Neural progenitor cell (in vitro differentiated cells): ENCODE measurements around the gene PTPRR. TPM values are rescaled to one million over a fixed set of nuclear protein-coding genes. Genes with fewer than 3 reads are reported as not detected.

Source experiments
- DNase-seq: peaks from one replicate; pipeline ENCODE4 v3.0.0-alpha.2; 2016; ENCODE audit warnings: low spot score
- H2AFZ ChIP-seq: fragments of 200-600 bp; sonication (generic); replicated peaks from 2 replicates; pipeline ENCODE4 v1.6.1; 2016; ENCODE audit warnings: antibody characterized with exemption
- H3F3A ChIP-seq: fragments of 200-600 bp; sonication (generic); 2 replicates; pipeline ENCODE4 v1.6.1; 2016; ENCODE audit warnings: antibody characterized with exemption, low read depth
- H3K27ac ChIP-seq: fragments of 200-600 bp; sonication (generic); 2 replicates; pipeline ENCODE4 v1.5.1; 2016; ENCODE audit warnings: mild to moderate bottlenecking
- H3K27me3 ChIP-seq: fragments of 200-600 bp; sonication (generic); 2 replicates; pipeline ENCODE4 v1.6.1; 2016; ENCODE audit warnings: mild to moderate bottlenecking, moderate library complexity
- H3K36me3 ChIP-seq: fragments of 200-600 bp; sonication (generic); 2 replicates; pipeline ENCODE4 v1.5.1; 2016
- H3K4me1 ChIP-seq: fragments of 200-600 bp; sonication (generic); 2 replicates; pipeline ENCODE4 v1.6.1; 2016; ENCODE audit warnings: mixed run types
- H3K4me2 ChIP-seq: fragments of 200-600 bp; sonication (generic); 2 replicates; pipeline ENCODE4 v1.6.1; 2016
- H3K4me3 ChIP-seq: fragments of 200-600 bp; sonication (generic); 2 replicates; pipeline ENCODE4 v1.5.1; 2016
- H3K79me2 ChIP-seq: fragments of 200-600 bp; sonication (generic); 2 replicates; pipeline ENCODE4 v1.6.1; 2016; ENCODE audit warnings: low read depth
- H3K9ac ChIP-seq: fragments of 200-600 bp; sonication (generic); 2 replicates; pipeline ENCODE4 v1.6.1; 2016
- H3K9me3 ChIP-seq: fragments of 200-600 bp; sonication (generic); 2 replicates; pipeline ENCODE4 v1.5.1; 2016; ENCODE audit warnings: low read depth
- H4K20me1 ChIP-seq: fragments of 200-600 bp; sonication (generic); 2 replicates; pipeline ENCODE4 v1.6.1; 2016; ENCODE audit warnings: low read depth
- H3K27ac Mint-ChIP-seq: 3 replicates; pipeline ENCODE4 v1.8.0; 2021; ENCODE audit warnings: mixed read lengths
- H3K27me3 Mint-ChIP-seq: 2 replicates; pipeline ENCODE4 v1.8.0; 2022; ENCODE audit warnings: low read depth, mild to moderate bottlenecking, inconsistent platforms, moderate library complexity, mixed read lengths; ENCODE audit not compliant: insufficient read depth
- H3K36me3 Mint-ChIP-seq: 3 replicates; pipeline ENCODE4 v1.8.0; 2021; ENCODE audit warnings: mixed read lengths
- H3K4me1 Mint-ChIP-seq: 3 replicates; pipeline ENCODE4 v1.8.0; 2021; ENCODE audit warnings: mixed read lengths
- H3K4me3 Mint-ChIP-seq: 3 replicates; pipeline ENCODE4 v1.8.0; 2021; ENCODE audit warnings: mild to moderate bottlenecking, moderate library complexity, mixed read lengths
- H3K9me3 Mint-ChIP-seq: 3 replicates; pipeline ENCODE4 v1.8.0; 2020; ENCODE audit warnings: mixed read lengths
- EZH2 ChIP-seq: fragments of 200-600 bp; sonication (generic); IDR thresholded peaks from 2 replicates; pipeline ENCODE4 v1.6.1; 2017; ENCODE audit warnings: antibody characterized with exemption, mild to moderate bottlenecking, moderate library complexity
- EZH2phosphoT487 ChIP-seq: fragments of 200-600 bp; sonication (generic); IDR thresholded peaks from 2 replicates; pipeline ENCODE4 v1.6.1; 2017; ENCODE audit warnings: antibody characterized with exemption
- total RNA-seq: library from RNA; depleted of rRNA; stranded (reverse); fragments of >200 nt; gene quantifications from 2 replicates; pipeline ENCODE4 v1.2.3, GENCODE V29; 2015; ENCODE audit warnings: low replicate concordance
- TF ChIP-seq, protein P1 (sequence below): fragments of 200-600 bp; sonication (generic); IDR thresholded peaks from 2 replicates; pipeline ENCODE4 v1.5.1; 2017; ENCODE audit warnings: antibody characterized with exemption, mild to moderate bottlenecking

PTPRR gene
- total RNA-seq, 1 donor from 2014 or later: not detected

GRCh38 chr12:70933133-70933532, 12.6 kb upstream of the PTPRR start:
- no peak overlapping the region for H3K4me3 ChIP-seq
- H3K4me2 ChIP-seq: no peak overlapping the region
- no peaks in the 10 kb centered on the region for H3K9me3 Mint-ChIP-seq
- peaks cover 14% of the 10 kb centered on the region for H3K4me1 Mint-ChIP-seq
- H3K79me2 ChIP-seq: no peaks in the 10 kb centered on the region
- no peaks in the 10 kb centered on the region for H3K4me1 ChIP-seq
- H3F3A ChIP-seq: no peaks in the 10 kb centered on the region
- no peak overlapping the region for H2AFZ ChIP-seq
- TF ChIP-seq EZH2phosphoT487 (no peak), EZH2 (no peak)
- TF ChIP-seq, protein P1, sequence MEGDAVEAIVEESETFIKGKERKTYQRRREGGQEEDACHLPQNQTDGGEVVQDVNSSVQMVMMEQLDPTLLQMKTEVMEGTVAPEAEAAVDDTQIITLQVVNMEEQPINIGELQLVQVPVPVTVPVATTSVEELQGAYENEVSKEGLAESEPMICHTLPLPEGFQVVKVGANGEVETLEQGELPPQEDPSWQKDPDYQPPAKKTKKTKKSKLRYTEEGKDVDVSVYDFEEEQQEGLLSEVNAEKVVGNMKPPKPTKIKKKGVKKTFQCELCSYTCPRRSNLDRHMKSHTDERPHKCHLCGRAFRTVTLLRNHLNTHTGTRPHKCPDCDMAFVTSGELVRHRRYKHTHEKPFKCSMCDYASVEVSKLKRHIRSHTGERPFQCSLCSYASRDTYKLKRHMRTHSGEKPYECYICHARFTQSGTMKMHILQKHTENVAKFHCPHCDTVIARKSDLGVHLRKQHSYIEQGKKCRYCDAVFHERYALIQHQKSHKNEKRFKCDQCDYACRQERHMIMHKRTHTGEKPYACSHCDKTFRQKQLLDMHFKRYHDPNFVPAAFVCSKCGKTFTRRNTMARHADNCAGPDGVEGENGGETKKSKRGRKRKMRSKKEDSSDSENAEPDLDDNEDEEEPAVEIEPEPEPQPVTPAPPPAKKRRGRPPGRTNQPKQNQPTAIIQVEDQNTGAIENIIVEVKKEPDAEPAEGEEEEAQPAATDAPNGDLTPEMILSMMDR: no peak
- no peaks in the 10 kb centered on the region for H3K9me3 ChIP-seq
- H4K20me1 ChIP-seq: no peaks in the 10 kb centered on the region
- H3K27ac ChIP-seq: no peak overlapping the region
- H3K27ac Mint-ChIP-seq: no peak overlapping the region
- no peak overlapping the region for H3K4me3 Mint-ChIP-seq
- H3K36me3 ChIP-seq: no peaks in the 10 kb centered on the region
- DNase-seq: no peak
- H3K36me3 Mint-ChIP-seq: peaks cover 1% of the 10 kb centered on the region
- H3K27me3 Mint-ChIP-seq: no peaks in the 10 kb centered on the region
- H3K9ac ChIP-seq: no peak overlapping the region
- H3K27me3 ChIP-seq: no peaks in the 10 kb centered on the region

DNA sequence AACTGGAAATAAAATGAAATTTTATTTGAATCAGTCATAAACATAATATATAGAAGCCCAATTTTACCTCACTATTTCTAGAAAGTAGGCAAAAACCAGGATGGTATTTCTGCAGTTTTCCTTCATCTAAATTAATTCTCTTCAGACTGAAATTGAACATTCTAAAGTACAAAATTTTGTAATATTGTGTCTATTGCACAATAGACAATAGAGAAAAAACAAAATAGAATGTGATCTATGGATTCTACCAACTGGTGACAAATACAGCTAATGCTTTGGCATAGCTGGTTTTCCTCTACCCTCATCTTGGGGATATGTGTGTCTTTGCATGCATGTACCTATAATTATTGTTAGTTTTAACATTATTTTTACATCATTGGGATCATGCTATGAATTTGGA, 8.5 kb upstream of the PTPRR start:
- Mint-ChIP-seq H3K36me3 (no peaks in the 10 kb centered on the region), H3K9me3 (no peaks in the 10 kb centered on the region), H3K27me3 (no peaks in the 10 kb centered on the region), H3K4me1 (no peaks in the 10 kb centered on the region), H3K4me3 (no peak overlapping the region), H3K27ac (no peak overlapping the region)
- no peak overlapping the region for H3K9ac ChIP-seq
- no peak for DNase-seq
- TF ChIP-seq, protein P1: no peak
- H4K20me1 ChIP-seq: no peaks in the 10 kb centered on the region
- H3K36me3 ChIP-seq: no peaks in the 10 kb centered on the region
- no peak overlapping the region for H3K4me3 ChIP-seq
- no peak overlapping the region for H2AFZ ChIP-seq
- H3K4me2 ChIP-seq: no peak overlapping the region
- no peaks in the 10 kb centered on the region for H3K27me3 ChIP-seq
- H3K4me1 ChIP-seq: no peaks in the 10 kb centered on the region
- H3K79me2 ChIP-seq: no peaks in the 10 kb centered on the region
- no peaks in the 10 kb centered on the region for H3F3A ChIP-seq
- no peak overlapping the region for H3K27ac ChIP-seq
- no peaks in the 10 kb centered on the region for H3K9me3 ChIP-seq

DNA sequence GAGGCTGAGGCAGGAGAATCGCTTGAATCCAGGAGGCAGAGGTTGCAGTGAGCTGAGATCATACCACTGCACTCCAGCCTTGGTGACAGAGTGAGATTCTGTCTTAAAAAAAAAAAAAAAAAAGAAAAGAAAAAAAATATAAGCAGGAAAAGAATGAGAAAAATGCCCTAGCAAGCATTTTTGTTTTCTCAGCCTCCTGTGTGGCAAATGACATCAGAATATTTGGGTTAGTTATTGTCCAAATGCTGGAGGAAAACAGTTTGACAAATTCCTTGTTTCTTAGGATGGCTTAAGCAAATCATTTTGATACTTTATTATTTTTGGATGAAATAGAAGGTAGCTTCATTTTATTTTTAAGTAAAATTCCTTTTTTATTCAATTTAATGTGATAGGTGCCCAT, 7.5 kb upstream of the PTPRR start:
- Histone ChIP-seq H4K20me1 (no peaks in the 10 kb centered on the region), H3K9me3 (no peaks in the 10 kb centered on the region), H3K27me3 (no peaks in the 10 kb centered on the region), H3K27ac (no peak overlapping the region), H3K79me2 (no peaks in the 10 kb centered on the region), H3F3A (no peaks in the 10 kb centered on the region), H3K4me3 (no peak overlapping the region), H3K36me3 (no peaks in the 10 kb centered on the region), H3K4me2 (no peak overlapping the region), H3K4me1 (no peaks in the 10 kb centered on the region), H2AFZ (no peak overlapping the region), H3K9ac (no peak overlapping the region)
- Mint-ChIP-seq H3K4me1 (no peaks in the 10 kb centered on the region), H3K36me3 (no peaks in the 10 kb centered on the region), H3K27me3 (no peaks in the 10 kb centered on the region), H3K27ac (no peak overlapping the region), H3K9me3 (no peaks in the 10 kb centered on the region), H3K4me3 (no peak overlapping the region)
- no peak for TF ChIP-seq EZH2phosphoT487
- TF ChIP-seq, protein P1: no peak
- no peak for TF ChIP-seq EZH2
- DNase-seq: no peak

GRCh38 chr12:70927356-70927755, 6.8 kb upstream of the PTPRR start:
- TF ChIP-seq, protein P1: no peak
- TF ChIP-seq EZH2phosphoT487 (no peak), EZH2 (no peak)
- Mint-ChIP-seq H3K36me3 (no peaks in the 10 kb centered on the region), H3K9me3 (no peaks in the 10 kb centered on the region), H3K4me3 (no peak overlapping the region), H3K4me1 (no peaks in the 10 kb centered on the region), H3K27ac (no peak overlapping the region), H3K27me3 (no peaks in the 10 kb centered on the region)
- H3K4me3 ChIP-seq: no peak overlapping the region
- H3K27ac ChIP-seq: no peak overlapping the region
- no peaks in the 10 kb centered on the region for H3F3A ChIP-seq
- no peak for DNase-seq
- no peak overlapping the region for H3K9ac ChIP-seq
- H4K20me1 ChIP-seq: no peaks in the 10 kb centered on the region
- no peak overlapping the region for H2AFZ ChIP-seq
- H3K4me2 ChIP-seq: no peak overlapping the region
- H3K27me3 ChIP-seq: no peaks in the 10 kb centered on the region
- H3K9me3 ChIP-seq: no peaks in the 10 kb centered on the region
- no peaks in the 10 kb centered on the region for H3K79me2 ChIP-seq
- H3K4me1 ChIP-seq: no peaks in the 10 kb centered on the region
- H3K36me3 ChIP-seq: no peaks in the 10 kb centered on the region
